GM21390 (cell line): ENCODE data around the gene MEIOC.

Experiments
- ATAC-seq: cut with Tn5 transposase; IDR thresholded peaks from one replicate; pipeline ENCODE4 v1.9.1; 2021; ENCODE audit not compliant: unreplicated experiment

MEIOC gene

DNA sequence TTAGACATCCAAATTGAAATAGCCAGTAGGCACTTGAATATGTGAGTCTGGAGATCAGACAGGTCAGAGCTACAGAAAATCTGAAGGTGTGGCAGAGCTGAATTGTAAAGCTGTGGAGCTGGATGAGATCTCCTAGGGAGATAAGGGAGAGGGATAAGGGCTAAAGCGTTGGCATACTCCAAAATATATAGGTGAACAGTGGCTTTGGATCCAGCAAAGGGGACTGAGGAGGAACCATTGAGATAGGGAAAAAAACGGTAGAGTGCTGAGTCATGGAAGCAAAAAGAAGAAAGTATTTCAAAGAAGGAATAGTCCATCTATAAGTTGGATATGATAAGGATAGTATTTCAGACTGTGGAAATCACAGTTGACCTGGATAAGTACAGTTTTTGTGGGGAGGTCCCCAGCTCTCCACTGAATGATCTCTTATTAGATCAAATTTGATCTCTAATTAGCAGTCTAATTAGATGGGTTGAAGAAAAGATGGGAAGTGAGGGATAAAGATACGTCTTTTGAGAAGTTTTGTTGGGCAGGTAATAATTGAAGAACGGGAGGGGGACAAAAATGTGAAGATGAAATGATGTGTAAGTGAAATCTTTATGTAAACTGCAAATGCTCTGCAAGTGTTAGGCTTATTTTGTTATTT lies 51.6 kb downstream of the MEIOC start:
- no peak for ATAC-seq

GRCh38 chr17:44708401-44709263 lies 52.4 kb downstream of the MEIOC start, which contains the start of gene DBF4B:
Gene DBF4B, plus strand, starts transcription at chr17:44708665. Its CDS starts 156 bp downstream, at chr17:44708821.
- ATAC-seq = no peak

- no peak for ATAC-seq
Observed at GRCh38 chr17:44719444-44719843, 63.2 kb downstream of the MEIOC start.

DNA sequence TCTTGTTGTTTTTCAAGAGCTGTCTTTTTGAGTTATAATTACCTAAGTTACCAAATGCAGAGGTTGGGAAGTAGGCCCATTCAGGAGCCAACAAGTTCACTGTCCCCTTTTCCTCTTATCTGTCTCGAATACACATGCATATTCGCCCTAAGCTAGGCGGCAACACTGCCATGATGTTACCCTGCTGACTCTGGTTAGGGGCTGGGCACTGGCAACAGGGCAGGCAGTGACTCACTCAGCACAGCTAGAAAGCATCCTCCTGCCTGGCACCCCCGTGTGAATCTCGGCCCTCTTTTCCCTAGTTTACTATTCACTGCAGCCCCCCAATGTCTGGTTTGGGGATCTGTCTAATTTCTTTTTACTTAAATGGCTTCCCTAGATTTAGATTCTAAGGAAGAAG lies 66.0 kb downstream of the MEIOC start:
- ATAC-seq = no peak
